ENCODE measurements around the gene FRAS1. TPM values are rescaled to one million over a fixed set of nuclear protein-coding genes. Genes with fewer than 3 reads are reported as not detected.

FRAS1 gene
- total and polyA plus RNA-seq, 2 of the 8 experiments (the other 6 are each of a cell fraction or from before 2014, with no cell fraction given) = 38.5 to 109 TPM

- TF ChIP-seq RNF2 (IDR thresholded peaks at IDR 0.05; ENCODE audit: borderline replicate concordance, low read depth, low read length, missing control alignments, poor library complexity, severe bottlenecking) = no peak
- TF ChIP-seq ASH2L (IDR thresholded peaks at IDR 0.05; ENCODE audit: low read length) = no peak
- no peak for TF ChIP-seq POU5F1 (IDR thresholded peaks at IDR 0.05; ENCODE audit: low read depth, low read length)
These were observed 105.2 kb downstream of the FRAS1 start (continued) for GRCh38 chr4:78162342-78162741.

Measured in H1 (cell line).